ENCODE results near the gene TASP1.
A peak's percentile ranks its signal among the peaks of the same experiment; 100 is the strongest.

The TASP1 gene

DNA sequence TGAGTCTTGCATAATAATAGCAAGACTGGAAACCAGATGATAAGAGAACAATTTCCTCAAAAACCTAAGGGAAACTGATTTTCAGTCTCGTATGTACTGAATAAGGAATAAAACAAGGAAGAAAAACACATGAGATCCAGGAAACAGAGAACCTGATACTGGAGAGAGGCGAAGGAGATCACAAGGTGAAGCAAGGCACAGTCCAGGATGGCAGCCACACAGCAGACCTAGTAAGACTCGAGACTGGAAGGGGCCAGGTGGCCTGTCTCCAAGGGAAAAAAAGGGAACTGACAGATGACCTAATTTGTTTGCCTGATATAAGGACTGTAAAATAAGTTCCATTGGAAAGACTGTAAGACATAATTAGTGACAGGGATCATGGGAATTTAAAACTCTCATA, 71.1 kb downstream of the TASP1 start:
- FAIRE-seq = no peak

DNA sequence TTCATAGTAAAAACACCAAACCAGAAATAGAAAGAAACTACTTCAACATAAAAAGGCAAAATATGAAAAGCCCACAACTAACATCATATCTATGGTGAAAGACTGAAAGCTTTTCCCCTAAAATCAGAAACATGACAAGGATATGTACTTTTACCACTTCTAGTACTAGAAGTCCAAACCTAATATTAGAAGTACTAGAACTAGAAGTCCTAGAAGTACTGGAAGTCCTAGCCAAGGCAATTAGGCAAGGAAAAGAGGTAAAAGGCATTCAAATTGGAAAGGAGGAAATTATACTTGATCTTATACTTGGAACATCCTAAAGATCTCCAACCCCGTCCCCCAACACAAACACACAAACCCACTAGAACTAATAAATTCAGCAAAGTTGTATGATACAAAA, 74.9 kb downstream of the TASP1 start:
- no peak for FAIRE-seq

DNA sequence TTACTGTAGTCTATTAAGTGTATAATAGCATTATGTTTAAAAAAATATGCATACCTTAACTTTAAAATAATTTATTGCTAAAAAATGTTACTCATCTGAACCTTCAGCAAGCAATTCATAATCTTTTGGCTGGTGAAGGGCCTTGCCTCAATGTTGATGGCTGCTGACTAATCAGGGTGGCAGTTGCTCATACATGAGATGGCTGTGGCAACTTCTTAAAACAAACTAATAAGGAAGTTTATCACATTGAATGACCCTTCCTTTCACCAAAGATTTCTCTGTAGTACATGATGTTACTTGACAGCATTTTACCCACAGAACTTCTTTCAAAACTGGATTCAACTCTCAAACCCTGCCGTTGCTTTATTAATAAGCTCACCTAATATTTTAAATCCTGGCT, 84.0 kb downstream of the TASP1 start:
- no peak for FAIRE-seq

DNA sequence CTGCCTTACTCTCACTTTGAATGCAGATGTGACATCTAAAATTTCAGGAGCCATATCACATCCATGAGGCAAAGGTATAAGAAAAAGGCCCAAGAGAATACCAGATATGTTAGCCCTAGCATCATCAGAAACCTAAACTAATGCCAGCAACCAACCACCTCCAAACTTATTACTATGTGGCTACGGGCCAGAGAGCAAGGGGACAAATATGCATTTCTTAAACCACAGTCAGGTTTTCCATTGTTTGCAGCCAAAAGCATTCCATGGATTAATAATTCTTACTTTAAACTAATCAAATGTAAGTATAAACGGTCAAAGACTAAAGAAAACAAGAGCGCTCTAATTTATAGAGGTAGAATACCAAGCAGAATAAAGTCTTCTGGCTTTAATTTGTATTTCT, 84.7 kb downstream of the TASP1 start:
- no peak for FAIRE-seq

DNA sequence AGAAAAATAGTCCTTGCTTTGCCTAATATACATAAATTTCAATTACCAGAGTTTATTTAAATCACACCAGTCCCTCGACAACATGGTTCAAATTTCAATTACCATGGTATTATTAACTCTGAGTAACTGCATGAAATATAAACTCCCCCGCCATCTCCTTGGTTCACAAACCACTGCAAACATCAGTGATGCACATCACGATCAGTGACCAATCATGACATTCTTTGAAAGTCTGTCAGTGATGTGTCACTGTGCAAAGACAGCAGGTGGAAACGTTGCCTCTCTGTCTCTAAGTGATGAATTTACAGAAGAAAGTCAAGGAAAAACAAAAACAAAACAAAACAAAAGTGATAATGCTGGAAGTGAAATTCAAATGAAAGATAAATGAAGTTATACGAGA, 86.7 kb downstream of the TASP1 start:
- FAIRE-seq = no peak

- FAIRE-seq = no peak
These were observed 89.3 kb downstream of the TASP1 start for GRCh38 chr20:13549451-13549850.

DNA sequence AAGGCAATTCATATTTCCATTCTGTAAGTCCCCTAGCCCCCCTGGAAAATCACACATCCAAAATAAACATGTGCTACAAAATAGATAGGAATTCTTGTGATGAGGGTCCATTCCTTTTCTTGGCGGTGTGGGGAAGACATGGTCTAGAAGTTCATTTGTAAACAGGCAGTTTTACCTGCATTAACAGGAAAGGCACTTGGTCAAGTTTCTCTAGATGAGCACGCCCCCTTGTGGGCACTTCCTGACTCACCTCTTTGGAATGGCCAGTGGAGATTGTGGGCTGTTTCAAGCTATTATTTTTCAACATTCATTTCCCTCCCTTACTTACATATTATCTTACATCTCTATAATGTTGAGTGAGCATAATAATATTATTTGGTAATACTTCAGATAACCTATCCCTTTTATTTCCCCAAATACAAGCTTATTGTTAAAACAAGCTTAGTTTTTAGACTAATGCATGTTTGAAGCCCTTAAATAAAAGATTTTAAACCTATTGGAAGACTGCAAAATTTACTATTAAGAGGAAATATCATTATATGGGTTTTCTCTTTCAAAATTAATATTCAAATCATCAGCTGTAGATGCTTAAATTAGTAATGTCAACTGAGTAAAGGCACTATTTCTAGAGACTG, 92.1 kb downstream of the TASP1 start:
- FAIRE-seq = peak; percentile 36

DNA sequence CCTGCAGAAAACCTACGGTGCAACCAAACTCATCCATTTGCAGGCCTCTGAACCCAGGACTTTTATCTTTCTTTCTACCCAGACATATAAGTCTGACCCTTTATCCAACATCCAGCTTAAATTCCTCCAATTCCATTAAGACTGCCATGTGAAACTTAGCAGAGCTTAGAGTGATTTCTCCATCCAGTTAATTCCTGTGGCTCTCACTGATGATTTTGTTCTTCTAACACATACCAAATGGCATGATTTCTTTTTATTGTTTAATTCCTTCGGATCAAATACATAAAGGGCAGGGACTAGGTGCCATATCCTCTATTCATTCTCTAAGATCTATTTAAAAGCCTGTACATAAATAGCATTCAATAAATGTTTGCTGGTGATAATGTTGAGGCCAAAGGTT, 92.9 kb downstream of the TASP1 start:
- FAIRE-seq = no peak

DNA sequence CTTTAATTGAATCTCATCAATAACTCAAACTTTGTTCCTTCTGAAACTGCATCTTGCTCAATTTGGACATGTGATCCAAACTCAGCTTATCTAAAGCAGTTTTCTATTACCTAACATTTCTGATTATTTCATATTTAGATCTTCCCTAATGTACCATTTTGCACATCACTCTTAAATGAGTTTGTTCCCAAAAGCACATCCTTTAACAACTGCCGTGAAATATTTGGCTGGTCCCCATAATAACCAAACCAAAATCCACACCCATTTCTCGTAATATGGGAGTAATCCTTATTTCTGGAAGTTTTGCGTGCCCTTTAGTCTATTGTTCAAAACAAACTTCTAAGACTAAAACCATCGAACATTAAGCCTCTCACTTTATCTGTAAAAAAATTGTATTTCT, 94.9 kb downstream of the TASP1 start:
- no peak for FAIRE-seq

GRCh38 chr20:13535627-13536026, 103.1 kb downstream of the TASP1 start:
- FAIRE-seq = no peak

- FAIRE-seq = no peak
These were observed 104.8 kb downstream of the TASP1 start for GRCh38 chr20:13533946-13534345.

GRCh38 chr20:13530146-13530545, 108.6 kb downstream of the TASP1 start:
- no peak for FAIRE-seq

DNA sequence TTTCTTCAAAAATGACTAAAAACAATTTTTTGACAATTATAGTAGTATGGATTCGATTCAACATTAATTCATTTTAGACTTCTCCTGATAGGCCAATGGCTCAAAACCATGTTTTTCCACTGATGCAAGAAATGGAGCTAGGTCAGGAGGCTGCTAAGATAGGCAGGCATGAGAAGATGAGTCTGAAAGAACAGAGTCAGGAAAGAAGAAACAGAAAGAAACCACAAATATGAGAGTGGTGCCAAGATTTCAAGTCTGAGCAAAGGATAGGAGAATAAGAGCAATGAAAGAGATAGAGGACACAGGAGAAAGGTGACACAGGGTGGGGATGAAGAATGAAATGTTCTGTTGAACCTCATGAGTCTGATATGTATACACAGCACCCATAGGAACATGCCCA, 112.2 kb downstream of the TASP1 start:
- FAIRE-seq = no peak

- no peak for FAIRE-seq
These were observed 113.3 kb downstream of the TASP1 start for GRCh38 chr20:13525225-13525940.

GRCh38 chr20:13524339-13524738, 114.4 kb downstream of the TASP1 start:
- FAIRE-seq = no peak

DNA sequence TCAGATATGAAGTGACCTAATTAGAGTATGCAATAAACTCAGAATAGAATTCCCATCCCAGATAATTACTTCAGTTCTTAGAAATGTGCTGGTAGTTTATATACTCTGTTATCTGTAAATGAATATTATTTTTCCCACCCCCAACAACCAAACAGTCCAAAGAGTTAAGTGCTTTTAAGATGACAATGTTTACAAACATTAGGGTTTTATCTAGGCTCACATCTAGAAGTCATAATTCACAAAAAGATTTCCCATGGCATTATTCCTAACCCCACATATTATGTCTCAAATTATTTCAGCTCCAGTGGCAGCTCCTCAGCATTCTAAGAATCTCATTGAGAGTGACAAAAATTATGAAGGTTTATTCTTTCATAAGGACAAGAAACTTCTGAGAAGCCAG, 120.9 kb downstream of the TASP1 start:
- FAIRE-seq = no peak

DNA sequence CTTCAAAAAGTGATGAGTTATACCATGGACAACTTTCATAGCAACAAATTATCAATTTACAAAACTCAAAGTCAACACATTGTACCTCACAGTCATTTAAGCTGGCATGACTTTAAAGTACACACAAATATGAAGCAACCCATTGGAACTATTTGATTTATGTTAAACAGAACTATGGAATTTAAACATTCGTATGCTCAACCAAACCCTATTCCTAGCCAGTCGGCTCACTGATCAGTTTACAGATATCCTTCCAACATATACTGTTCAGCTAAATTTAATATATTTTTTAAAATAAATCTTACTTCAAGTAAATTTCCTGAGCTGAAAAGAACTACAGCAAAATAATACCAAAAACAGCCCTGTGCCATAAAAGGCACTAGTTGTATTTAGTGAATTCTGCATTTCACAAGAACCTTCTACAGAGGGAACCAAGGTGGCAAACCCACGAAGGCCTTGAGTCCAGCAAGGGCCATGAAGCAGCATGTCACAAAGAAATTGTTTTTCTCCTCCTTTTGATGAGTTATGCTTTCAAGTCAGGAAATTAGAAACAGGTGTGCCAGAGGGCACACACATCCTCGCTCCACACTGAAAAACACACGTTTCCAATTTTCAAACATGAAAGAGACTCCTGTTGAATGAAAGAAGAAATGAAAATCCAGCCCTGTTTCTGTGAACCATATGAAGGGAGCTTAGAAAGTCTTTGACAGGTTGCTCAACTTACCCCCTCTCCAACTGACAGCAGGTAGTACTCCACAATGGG, 122.8 kb downstream of the TASP1 start:
- FAIRE-seq = no peak

GRCh38 chr20:13515291-13515690, 123.4 kb downstream of the TASP1 start:
- no peak for FAIRE-seq

GRCh38 chr20:13510837-13511488, 127.8 kb downstream of the TASP1 start:
- no peak for FAIRE-seq

DNA sequence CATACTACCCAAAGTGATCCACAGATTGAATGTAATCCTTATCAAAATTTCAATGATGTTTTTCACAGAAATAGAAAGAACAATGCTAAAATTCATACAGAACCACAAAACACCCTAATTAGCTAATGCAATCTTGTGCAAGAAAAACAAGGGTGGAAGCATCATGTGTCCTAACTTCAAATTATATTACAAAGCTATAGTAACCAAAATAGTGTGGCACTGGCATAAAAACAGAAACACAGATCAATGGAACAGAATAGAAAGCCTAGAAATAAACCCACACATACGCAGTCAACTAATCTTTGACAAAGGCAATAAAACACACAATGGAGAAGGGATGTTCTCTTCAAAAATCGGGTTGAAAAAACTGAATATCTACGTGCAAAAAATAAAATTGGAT, 131.1 kb downstream of the TASP1 start:
- no peak for FAIRE-seq

DNA sequence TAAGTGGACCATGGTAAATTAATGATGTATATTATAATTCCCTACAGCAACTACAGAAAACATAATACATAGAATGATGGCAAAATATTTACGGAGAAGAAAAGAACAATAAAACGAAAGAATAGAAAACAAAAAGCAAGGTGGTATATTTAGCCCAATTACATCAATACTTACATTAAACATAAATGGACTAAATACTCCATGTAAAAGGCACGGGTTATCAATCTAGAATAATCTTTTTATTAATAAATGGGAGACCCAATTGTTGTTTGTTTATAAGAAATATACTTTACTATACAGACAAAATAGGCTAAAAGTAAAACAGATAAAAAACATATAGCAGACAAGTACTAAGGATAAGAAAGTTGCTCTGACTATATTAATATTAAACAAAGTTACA, 137.2 kb downstream of the TASP1 start:
- FAIRE-seq = no peak

- no peak for FAIRE-seq
These were observed 144.7 kb downstream of the TASP1 start for GRCh38 chr20:13494019-13494418.

DNA sequence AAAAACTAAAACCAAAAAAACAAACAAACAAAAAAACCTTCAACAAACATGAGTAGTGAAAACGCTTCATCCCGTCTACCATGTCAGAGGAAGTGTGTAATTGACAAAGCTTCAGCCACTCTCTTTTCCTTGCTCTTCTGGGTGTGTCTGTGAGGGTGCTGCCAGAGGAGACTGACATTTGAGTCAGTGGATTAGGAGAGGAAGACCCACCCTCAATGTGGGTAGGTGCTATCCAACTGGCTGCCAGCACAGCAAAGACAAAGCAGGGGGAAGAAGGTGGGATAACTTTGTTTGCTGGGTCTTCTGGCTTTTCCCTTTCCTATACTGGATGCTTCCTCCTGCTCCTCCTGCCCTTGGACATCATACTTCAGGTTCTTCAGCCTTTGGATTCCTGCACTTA, 145.6 kb downstream of the TASP1 start:
- FAIRE-seq = no peak

DNA sequence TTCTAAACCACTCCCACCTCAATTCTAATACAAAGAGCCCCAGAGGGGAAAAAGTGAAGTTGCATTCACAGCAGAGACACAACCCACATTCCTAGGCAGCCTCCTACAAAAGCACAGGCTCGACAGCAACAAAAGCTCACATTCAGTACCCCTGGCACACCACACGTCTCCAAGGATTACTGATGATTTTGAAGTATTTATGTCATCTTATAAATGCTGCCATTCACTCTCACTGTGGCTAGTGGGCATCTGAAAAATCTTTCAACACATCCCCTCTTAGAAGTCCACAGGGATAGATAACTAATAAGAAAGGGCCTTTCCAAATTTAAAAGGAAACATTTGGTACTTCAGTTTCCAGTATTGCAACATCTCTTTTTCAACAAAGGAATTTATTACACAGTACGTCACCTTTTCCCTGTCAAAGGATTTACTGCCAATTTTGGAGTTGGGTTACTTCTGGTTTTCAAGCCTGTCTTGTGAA, 146.7 kb downstream of the TASP1 start:
- FAIRE-seq = no peak

Data from TTC549 (cell line).